Vagina (tissue), 2 donors: Measurements from ENCODE around the gene RIPOR1.

Source experiments
- POLR2AphosphoS5 ChIP-seq, 2 donors: sonication (generic); formaldehyde crosslinking; IDR thresholded peaks; one replicate each; pipeline ENCODE4 v1.9.0; 2017; ENCODE audit warnings: antibody characterized with exemption in 2 of 2, mild to moderate bottlenecking in 2 of 2, low read depth in 1 of 2; ENCODE audit not compliant: insufficient read depth in 1 of 2
- TF ChIP-seq, protein P1 (sequence below), 3 experiments: fragments of 450-650 bp in 2 of 3; fragments of 200-600 bp in 1 of 3; sonication (generic) in 1 of 3; IDR thresholded peaks; one replicate each; pipeline ENCODE4 v1.5.1; 2017 to 2019; ENCODE audit warnings: antibody characterized with exemption in 3 of 3, mild to moderate bottlenecking in 2 of 3, moderate library complexity in 2 of 3

DNA sequence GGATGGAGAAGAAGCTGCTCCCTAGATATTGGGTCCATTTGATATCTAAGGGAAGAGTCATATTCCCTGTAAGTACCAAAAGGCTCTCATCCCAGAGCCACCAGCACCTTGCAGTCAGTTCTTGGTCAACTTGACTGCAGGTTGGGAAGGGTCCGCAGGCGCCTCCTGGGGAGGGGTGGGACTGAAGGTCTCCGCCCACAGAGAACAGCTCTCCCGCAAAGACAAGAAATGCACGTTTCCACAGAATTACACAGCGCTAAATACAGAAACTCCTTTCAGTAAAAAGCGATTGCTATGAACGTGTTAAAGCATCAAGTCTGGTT lies 32.8 kb downstream of the RIPOR1 start:
- TF ChIP-seq, protein P1, sequence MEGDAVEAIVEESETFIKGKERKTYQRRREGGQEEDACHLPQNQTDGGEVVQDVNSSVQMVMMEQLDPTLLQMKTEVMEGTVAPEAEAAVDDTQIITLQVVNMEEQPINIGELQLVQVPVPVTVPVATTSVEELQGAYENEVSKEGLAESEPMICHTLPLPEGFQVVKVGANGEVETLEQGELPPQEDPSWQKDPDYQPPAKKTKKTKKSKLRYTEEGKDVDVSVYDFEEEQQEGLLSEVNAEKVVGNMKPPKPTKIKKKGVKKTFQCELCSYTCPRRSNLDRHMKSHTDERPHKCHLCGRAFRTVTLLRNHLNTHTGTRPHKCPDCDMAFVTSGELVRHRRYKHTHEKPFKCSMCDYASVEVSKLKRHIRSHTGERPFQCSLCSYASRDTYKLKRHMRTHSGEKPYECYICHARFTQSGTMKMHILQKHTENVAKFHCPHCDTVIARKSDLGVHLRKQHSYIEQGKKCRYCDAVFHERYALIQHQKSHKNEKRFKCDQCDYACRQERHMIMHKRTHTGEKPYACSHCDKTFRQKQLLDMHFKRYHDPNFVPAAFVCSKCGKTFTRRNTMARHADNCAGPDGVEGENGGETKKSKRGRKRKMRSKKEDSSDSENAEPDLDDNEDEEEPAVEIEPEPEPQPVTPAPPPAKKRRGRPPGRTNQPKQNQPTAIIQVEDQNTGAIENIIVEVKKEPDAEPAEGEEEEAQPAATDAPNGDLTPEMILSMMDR (IDR thresholded peaks at IDR 0.05), result no peak
- TF ChIP-seq POLR2AphosphoS5 (IDR thresholded peaks at IDR 0.05; ENCODE audit: insufficient read depth in 1 of 2, low read depth in 1 of 2), result no peak
